Vein endothelial cell (primary cell): ENCODE results near the gene GPER1. TPM values are rescaled to one million over a fixed set of nuclear protein-coding genes. Genes with fewer than 3 reads are reported as not detected.

Source experiments
- total RNA-seq: library from RNA; depleted of rRNA; stranded (reverse); fragments of >200 nt; gene quantifications from 2 replicates; pipeline ENCODE4 v1.2.3, GENCODE V29; 2012

The GPER1 gene
- 2.3 and 4.5 TPM in 2 replicates for total RNA-seq

DNA sequence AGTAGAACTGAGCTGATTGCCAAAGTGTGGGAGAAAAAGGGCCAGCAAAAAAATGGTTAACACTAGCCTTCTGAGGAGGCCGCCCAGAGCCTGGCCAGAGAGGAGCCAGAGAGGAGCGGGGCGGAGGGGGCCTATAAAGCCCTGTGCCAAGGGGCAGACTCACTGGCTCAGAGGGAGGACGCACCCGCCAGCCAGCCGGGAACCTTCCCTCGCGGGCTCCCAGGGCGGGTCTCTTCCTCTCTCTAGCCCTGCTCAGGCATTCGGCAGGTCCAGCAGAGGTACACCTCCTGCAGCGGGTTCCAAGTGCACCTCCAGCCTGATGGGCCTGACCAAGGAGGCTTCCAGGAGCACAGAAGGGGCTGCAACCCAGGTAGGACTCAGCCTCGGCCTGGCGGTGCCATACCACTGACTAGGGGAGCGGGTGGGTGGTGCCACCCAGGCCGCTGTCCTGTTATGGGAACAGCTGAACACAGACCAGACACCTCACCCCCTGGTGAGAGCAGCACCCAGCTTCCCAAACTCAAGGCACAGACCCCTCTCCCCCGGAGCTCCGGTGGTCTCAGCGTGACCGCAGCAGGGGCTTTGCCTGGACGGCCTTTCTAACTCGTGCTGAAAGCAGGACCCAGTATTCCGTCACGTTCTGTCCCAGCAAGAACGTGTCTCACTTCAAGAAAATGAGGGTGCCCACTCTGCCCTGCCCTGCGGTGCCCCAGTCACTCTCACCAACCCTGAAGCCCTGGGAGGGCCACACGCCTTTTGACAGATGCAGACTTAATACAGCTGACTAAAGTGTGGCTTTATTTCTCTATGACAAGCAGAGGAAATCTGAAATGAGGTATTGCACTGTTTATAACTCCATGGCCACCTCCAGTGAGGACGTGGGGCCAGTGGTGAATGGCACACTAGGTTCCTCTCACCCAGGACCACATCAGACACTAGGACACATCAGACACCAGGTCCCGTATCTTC is at the start of gene GPER1:
Gene GPER1, plus strand, starts transcription at position 162 of the 969 bp plus-strand sequence. CDS start 3,616 bp downstream, outside the sequence.

DNA sequence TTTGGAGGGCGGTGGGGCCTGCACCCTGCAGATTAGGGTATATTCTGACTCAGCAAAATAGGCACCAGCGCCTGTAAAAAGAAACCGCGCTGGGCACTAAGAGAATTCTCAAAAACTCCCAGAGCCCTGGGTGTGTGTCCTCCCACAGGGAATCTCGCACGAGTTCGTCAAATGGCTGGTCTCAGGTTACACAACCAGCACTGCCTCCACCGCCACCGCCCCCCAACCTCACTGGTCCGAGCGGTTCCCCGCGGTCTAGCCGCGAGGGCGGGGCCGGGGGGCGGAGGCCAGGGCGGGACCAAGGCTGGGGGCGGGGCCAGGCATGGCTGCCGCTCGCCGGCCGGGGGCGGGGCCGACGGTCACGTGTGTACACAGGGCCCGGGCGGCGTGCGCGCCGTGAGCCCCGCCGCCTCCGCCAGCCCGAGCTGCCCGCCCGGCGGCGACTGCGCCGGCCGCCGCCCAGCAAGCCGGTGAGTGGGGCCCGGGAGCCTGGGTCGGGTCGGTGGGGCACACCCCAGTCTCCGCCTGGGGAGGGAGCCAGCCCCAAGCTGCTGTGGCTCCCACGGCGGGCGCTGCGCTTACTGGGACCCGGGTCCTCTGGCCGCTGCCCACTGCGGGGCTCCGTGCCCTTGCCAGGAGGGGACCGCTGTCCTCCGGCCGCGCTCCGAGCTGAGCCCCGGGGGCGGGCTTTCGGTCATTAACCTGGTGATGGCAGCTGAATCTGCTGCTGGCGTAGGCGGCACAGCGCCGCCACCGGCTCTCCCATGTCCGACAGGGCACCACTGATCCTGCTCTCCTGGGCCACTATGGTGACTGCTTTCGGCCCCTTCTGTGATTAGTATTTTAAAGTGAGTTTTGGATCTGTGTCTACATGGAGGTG is 43.5 kb upstream of the GPER1 start, which contains the start of gene GPR146:
Gene GPR146, plus strand, starts transcription at position 358 of the 880 bp plus-strand sequence. CDS start 12,970 bp downstream, outside the sequence.

Other genes with a start within 250 kb of the GPER1 start
- gene GET4, start 211.6 kb upstream of the GPER1 start, total RNA-seq: 27.5 and 34.9 TPM in 2 replicates
- gene ADAP1, start 133.4 kb upstream of the GPER1 start, total RNA-seq: 0.65 and 1.4 TPM in 2 replicates
- gene COX19, start 112.6 kb upstream of the GPER1 start, total RNA-seq: 9.3 and 9.5 TPM in 2 replicates
- gene CYP2W1, start 104.9 kb upstream of the GPER1 start, total RNA-seq: not detected in 2 replicates
- 13.5 and 29.4 TPM in 2 replicates for gene GPR146, start 43.6 kb upstream of the GPER1 start, total RNA-seq
- 17.6 and 17.9 TPM in 2 replicates for gene ZFAND2A, start 72.1 kb downstream of the GPER1 start, total RNA-seq
- not detected in 2 replicates for gene UNCX, start 144.8 kb downstream of the GPER1 start, total RNA-seq